Activated CD4-positive, alpha-beta T cell treated with anti-CD3 and anti-CD28 coated beads, Interleukin-10, Interleukin-2, amounts not matched to agents 100 ng/mL and 50 ng/mL, durations not matched to agents 16 hours and 8 hours (primary cell): ENCODE measurements around the gene CTNNA2.

ENCODE experiments used
- DNase-seq: peaks from one replicate; pipeline ENCODE4 v3.0.0-alpha.2; 2020

The CTNNA2 gene

GRCh38 chr2:80303006-80303908 is 790.4 kb downstream of the CTNNA2 start:
- no peak for DNase-seq

- DNase-seq = no peak
These were observed 791.3 kb downstream of the CTNNA2 start, which contains the start of gene LRRTM1 for GRCh38 chr2:80303909-80304837. TSS of gene LRRTM1 (minus strand) at chr2:80304752. CDS start at chr2:80303819, 933 bp downstream.

GRCh38 chr2:80311304-80311703 is 798.5 kb downstream of the CTNNA2 start:
- DNase-seq = no peak

- DNase-seq = no peak
These were observed 799.5 kb downstream of the CTNNA2 start for GRCh38 chr2:80312282-80312839.

GRCh38 chr2:80322311-80322920 is 809.6 kb downstream of the CTNNA2 start:
- DNase-seq = no peak

GRCh38 chr2:80322958-80323357 is 810.1 kb downstream of the CTNNA2 start:
- DNase-seq = no peak

- DNase-seq = no peak
These were observed 810.8 kb downstream of the CTNNA2 start for GRCh38 chr2:80323610-80324009.

- DNase-seq = no peak
These were observed 811.7 kb downstream of the CTNNA2 start for GRCh38 chr2:80324525-80324924.

GRCh38 chr2:80326214-80326613 is 813.4 kb downstream of the CTNNA2 start:
- no peak for DNase-seq

GRCh38 chr2:80326861-80327260 is 814.0 kb downstream of the CTNNA2 start:
- DNase-seq = no peak

- no peak for DNase-seq
These were observed 815.3 kb downstream of the CTNNA2 start for GRCh38 chr2:80328159-80328571.

- DNase-seq = no peak
These were observed 816.6 kb downstream of the CTNNA2 start for GRCh38 chr2:80329491-80329890.

- DNase-seq = no peak
These were observed 817.9 kb downstream of the CTNNA2 start for GRCh38 chr2:80330527-80331450.

GRCh38 chr2:80333886-80334285 is 821.0 kb downstream of the CTNNA2 start:
- DNase-seq = no peak

GRCh38 chr2:80335411-80335810 is 822.6 kb downstream of the CTNNA2 start:
- no peak for DNase-seq

GRCh38 chr2:80338794-80339193 is 825.9 kb downstream of the CTNNA2 start:
- no peak for DNase-seq

- DNase-seq = no peak
These were observed 827.2 kb downstream of the CTNNA2 start for GRCh38 chr2:80340022-80340421.

GRCh38 chr2:80348078-80348477 is 835.2 kb downstream of the CTNNA2 start:
- DNase-seq = no peak

- no peak for DNase-seq
These were observed 836.1 kb downstream of the CTNNA2 start for GRCh38 chr2:80348953-80349352.

- no peak for DNase-seq
These were observed 838.4 kb downstream of the CTNNA2 start for GRCh38 chr2:80351231-80351630.

- DNase-seq = no peak
These were observed 842.0 kb downstream of the CTNNA2 start for GRCh38 chr2:80354858-80355257.

GRCh38 chr2:80361904-80362303 is 849.1 kb downstream of the CTNNA2 start:
- no peak for DNase-seq
